Left colon (tissue), 2 donors: Measurements from ENCODE around the gene CLEC3A. TPM values are rescaled to one million over a fixed set of nuclear protein-coding genes. Genes with fewer than 3 reads are reported as not detected.
A peak's percentile ranks its signal among the peaks of the same experiment; 100 is the strongest.
"Not testable (repeated sequence)": the region's sequence is repeated elsewhere in the genome, so short reads cannot be mapped to it uniquely, and the experiment has no call there.

ENCODE experiments used
- ATAC-seq: fragments of 200-7000 bp; cut with Tn5 transposase; one replicate; pipeline ENCODE4 v1.9.1; 2020; ENCODE audit warnings: mild to moderate bottlenecking, moderate library complexity
- DNase-seq, 2 donors: peaks; one replicate each; pipeline ENCODE4 v3.0.0-alpha.2; 2020
- intact Hi-C, 2 donors: fragments of 100-400 bp; cut with DNase I in 1 of 2; cut with micrococcal nuclease in 1 of 2; formaldehyde crosslinking; loops; one replicate each; pipeline versions ENCODE4 v1.11.2 to v1.14.0; 2022; cut with DNase I, micrococcal nuclease
- long read RNA-seq: library from polyadenylated mRNA; unstranded; transcript quantifications from one replicate; pipeline ENCODE4 v2.0.0, GENCODE V29; 2021
- total RNA-seq, 2 donors: library from RNA; stranded (reverse); fragmentation: NEBNext Ultra II Directional; extraction: Animal tissue kit (Norgen Biotek cat#: 25700); gene quantifications; one replicate each; pipeline ENCODE4 v1.2.1, GENCODE V29; 2021
- donor health status: DM: no; HTN: no; CAD: no.
- donor health status: DM: yes; HTN: yes; CAD: no.

CLEC3A gene
- not detected for total RNA-seq
- long read RNA-seq, result 0 reads

- DNase-seq (no peak), ATAC-seq (no peak)
- intact Hi-C loops, result no loop called here
Measured at GRCh38 chr16:78022347-78023060, at the start of gene CLEC3A. CLEC3A (plus strand) TSS chr16:78022548; CDS start chr16:78022627, 79 bp downstream.

- intact Hi-C loops, result loop anchor here (5.0 to 10.0 kb wide), 2 partner anchors 298 to 300 kb away; no protein-coding TSS in a partner anchor
- no peak for DNase-seq
- no peak for ATAC-seq
Measured at GRCh38 chr16:77974883-77975282, 47.5 kb upstream of the CLEC3A start.

- DNase-seq (no peak), ATAC-seq (no peak)
- intact Hi-C loops, result loop anchor here in 1 of 2 donors (10.0 kb wide), 1 partner anchor 301 kb away; no protein-coding TSS in a partner anchor
Measured at GRCh38 chr16:77975942-77976341, 46.4 kb upstream of the CLEC3A start.

GRCh38 chr16:77977339-77977738 is 45.0 kb upstream of the CLEC3A start:
- no peak for DNase-seq
- intact Hi-C loops, result loop anchor here in 1 of 2 donors (10.0 kb wide), 1 partner anchor 303 kb away; no protein-coding TSS in a partner anchor
- ATAC-seq, result no peak

- intact Hi-C loops, result no loop called here
- no peak for ATAC-seq
Measured at GRCh38 chr16:77985111-77985510, 37.2 kb upstream of the CLEC3A start.

GRCh38 chr16:77986011-77986740 is 36.2 kb upstream of the CLEC3A start:
- DNase-seq (no peak), ATAC-seq (no peak)
- intact Hi-C loops, result no loop called here

More at GRCh38 chr16:77985111-77985510, 37.2 kb upstream of the CLEC3A start:
- no peak for DNase-seq

- DNase-seq, result no peak
- ATAC-seq, result no peak
Measured at GRCh38 chr16:77987810-77988209, 34.5 kb upstream of the CLEC3A start.

GRCh38 chr16:77989846-77990245 is 32.5 kb upstream of the CLEC3A start:
- intact Hi-C loops, result no loop called here
- DNase-seq (no peak), ATAC-seq (no peak)

More at GRCh38 chr16:77987810-77988209, 34.5 kb upstream of the CLEC3A start:
- intact Hi-C loops, result no loop called here

- ATAC-seq (no peak), DNase-seq (no peak)
- intact Hi-C loops, result no loop called here
Measured at GRCh38 chr16:77991701-77992100, 30.6 kb upstream of the CLEC3A start.

- intact Hi-C loops, DNase-seq, ATAC-seq: not testable (repeated sequence)
Measured at GRCh38 chr16:77992381-77992780, 30.0 kb upstream of the CLEC3A start.

- no peak for DNase-seq
- intact Hi-C loops, result no loop called here
- no peak for ATAC-seq
Measured at GRCh38 chr16:77993111-77993985, 29.0 kb upstream of the CLEC3A start.

GRCh38 chr16:77995843-77996455 is 26.4 kb upstream of the CLEC3A start:
- ATAC-seq (no peak), DNase-seq (no peak)
- intact Hi-C loops, result no loop called here

- intact Hi-C loops, result no loop called here
- DNase-seq, result no peak
- no peak for ATAC-seq
Measured at GRCh38 chr16:77998350-77999023, 23.9 kb upstream of the CLEC3A start.

- DNase-seq, result no peak
- intact Hi-C loops, result no loop called here
- ATAC-seq, result no peak
Measured at GRCh38 chr16:78001451-78002025, 20.8 kb upstream of the CLEC3A start.

- DNase-seq (peak; percentile 69 to 80), ATAC-seq (peak; percentile 86)
- intact Hi-C loops, result no loop called here
Measured at GRCh38 chr16:78002915-78003538, 19.3 kb upstream of the CLEC3A start.

GRCh38 chr16:78004517-78004916 is 17.8 kb upstream of the CLEC3A start:
- ATAC-seq (no peak), DNase-seq (no peak)
- intact Hi-C loops, result no loop called here

GRCh38 chr16:78005881-78006280 is 16.5 kb upstream of the CLEC3A start:
- intact Hi-C loops, result no loop called here

More at GRCh38 chr16:78005881-78006280, 16.5 kb upstream of the CLEC3A start:
- DNase-seq (no peak), ATAC-seq (no peak)
